GM12878 (cell line): ENCODE results near the gene DIP2C. TPM values are rescaled to one million over a fixed set of nuclear protein-coding genes. Genes with fewer than 3 reads are reported as not detected.

ENCODE experiments used
- E2F8 ChIP-seq: fragments of 450-650 bp; IDR thresholded peaks from 2 replicates; pipeline ENCODE4 v1.6.1; 2018; ENCODE audit warnings: mild to moderate bottlenecking, low read depth, moderate library complexity; ENCODE audit not compliant: partially characterized antibody
- ETV6 ChIP-seq, 2 experiments: fragments of 450-650 bp in 1 of 2; IDR thresholded peaks in 1 of 2; conservative IDR thresholded peaks in 1 of 2; 2 replicates each; pipeline ENCODE4 v1.6.1; 2014; ENCODE audit warnings: antibody characterized with exemption in 1 of 2, borderline replicate concordance in 1 of 2, low read depth in 1 of 2, mild to moderate bottlenecking in 1 of 2, moderate library complexity in 1 of 2
- RELA ChIP-seq: fragments of 450-650 bp; IDR thresholded peaks from 2 replicates; pipeline ENCODE4 v1.8.0; 2014; ENCODE audit warnings: borderline replicate concordance; ENCODE audit not compliant: partially characterized antibody
- ZNF24 ChIP-seq: fragments of 450-650 bp; IDR thresholded peaks from 2 replicates; pipeline ENCODE4 v1.6.1; 2017; ENCODE audit warnings: antibody characterized with exemption, mild to moderate bottlenecking
- polyA plus RNA-seq, 11 experiments: library from polyadenylated mRNA; depleted of rRNA in 4 of 11; unstranded in 6 of 11; stranded (reverse) in 5 of 11; fragments of >200 nt; fragmentation: Nextera tagmentation in 4 of 11; fragmentation: Illumina TruSeq in 1 of 11; extraction: Ambion mirVana in 4 of 11; extraction: Trizol in 1 of 11; gene quantifications; 1 replicate in 1 of 11; 2 replicates in 10 of 11; pipeline versions ENCODE4 v1.2.1 to v1.2.3, GENCODE V29; 2011 to 2016; ENCODE audit warnings: inconsistent platforms in 2 of 11, missing spikeins in 2 of 11, low read depth in 1 of 11
- total RNA-seq, 4 experiments: library from RNA; depleted of rRNA in 3 of 4; stranded (reverse); fragments of >200 nt in 3 of 4; fragmentation: Illumina TruSeq in 1 of 4; extraction: Trizol in 1 of 4; gene quantifications; 2 replicates each; pipeline versions ENCODE4 v1.2.1 to v1.2.3, GENCODE V29; 2013 to 2021
- TF ChIP-seq, protein P1 (sequence below): fragments of 450-650 bp; formaldehyde crosslinking; IDR thresholded peaks from 2 replicates; pipeline ENCODE4 v1.5.0; 2022; ENCODE audit warnings: mild to moderate bottlenecking, missing genetic modification characterization
- TF ChIP-seq, protein P2 (sequence below): fragments of 450-650 bp; IDR thresholded peaks from 2 replicates; pipeline ENCODE4 v1.6.1; 2016; ENCODE audit warnings: mild to moderate bottlenecking

The DIP2C gene
- total and polyA plus RNA-seq, 10 of the 15 experiments (the other 5 are each of a cell fraction or from before 2014, with no cell fraction given), result 0.01 to 0.10 (median 0.06) TPM

DNA sequence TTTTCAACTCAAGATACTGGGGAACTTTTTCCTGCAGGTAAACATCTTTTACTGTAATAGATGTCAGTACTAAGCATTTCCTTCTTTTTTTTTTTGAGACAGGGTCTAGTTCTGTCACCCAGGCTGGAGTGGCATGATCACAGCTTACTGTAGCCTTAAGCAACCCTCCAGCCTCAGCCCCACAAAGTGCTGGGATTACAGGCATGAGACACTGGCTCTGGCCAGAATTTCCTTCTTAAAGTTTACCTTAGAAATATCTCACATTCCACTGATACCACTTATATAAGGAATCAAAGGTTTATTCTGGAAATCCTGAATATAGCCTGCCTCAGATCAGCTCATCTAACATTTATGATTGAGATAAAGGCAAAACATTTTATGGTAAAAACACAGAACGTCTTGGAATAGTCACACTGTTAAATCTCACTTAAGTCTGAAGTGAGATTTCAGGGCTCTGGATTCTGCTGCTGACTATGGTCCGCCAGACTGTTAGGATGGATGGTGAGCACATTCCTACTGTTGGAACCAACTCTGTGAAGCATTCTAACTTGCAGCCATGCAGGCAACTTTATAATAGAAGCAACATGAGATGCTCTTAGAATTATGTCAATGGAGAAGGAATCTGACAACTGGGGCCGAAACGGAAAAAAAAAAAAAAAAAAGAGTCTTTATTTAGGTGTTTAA lies 402.3 kb downstream of the DIP2C start (continued):
- TF ChIP-seq, protein P1, sequence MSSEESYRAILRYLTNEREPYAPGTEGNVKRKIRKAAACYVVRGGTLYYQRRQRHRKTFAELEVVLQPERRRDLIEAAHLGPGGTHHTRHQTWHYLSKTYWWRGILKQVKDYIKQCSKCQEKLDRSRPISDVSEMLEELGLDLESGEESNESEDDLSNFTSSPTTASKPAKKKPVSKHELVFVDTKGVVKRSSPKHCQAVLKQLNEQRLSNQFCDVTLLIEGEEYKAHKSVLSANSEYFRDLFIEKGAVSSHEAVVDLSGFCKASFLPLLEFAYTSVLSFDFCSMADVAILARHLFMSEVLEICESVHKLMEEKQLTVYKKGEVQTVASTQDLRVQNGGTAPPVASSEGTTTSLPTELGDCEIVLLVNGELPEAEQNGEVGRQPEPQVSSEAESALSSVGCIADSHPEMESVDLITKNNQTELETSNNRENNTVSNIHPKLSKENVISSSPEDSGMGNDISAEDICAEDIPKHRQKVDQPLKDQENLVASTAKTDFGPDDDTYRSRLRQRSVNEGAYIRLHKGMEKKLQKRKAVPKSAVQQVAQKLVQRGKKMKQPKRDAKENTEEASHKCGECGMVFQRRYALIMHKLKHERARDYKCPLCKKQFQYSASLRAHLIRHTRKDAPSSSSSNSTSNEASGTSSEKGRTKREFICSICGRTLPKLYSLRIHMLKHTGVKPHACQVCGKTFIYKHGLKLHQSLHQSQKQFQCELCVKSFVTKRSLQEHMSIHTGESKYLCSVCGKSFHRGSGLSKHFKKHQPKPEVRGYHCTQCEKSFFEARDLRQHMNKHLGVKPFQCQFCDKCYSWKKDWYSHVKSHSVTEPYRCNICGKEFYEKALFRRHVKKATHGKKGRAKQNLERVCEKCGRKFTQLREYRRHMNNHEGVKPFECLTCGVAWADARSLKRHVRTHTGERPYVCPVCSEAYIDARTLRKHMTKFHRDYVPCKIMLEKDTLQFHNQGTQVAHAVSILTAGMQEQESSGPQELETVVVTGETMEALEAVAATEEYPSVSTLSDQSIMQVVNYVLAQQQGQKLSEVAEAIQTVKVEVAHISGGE (CRISPR knock-in tag), result no peak
- TF ChIP-seq ZNF24 (no peak), E2F8 (no peak), RELA (no peak), ETV6 (conservative IDR thresholded peaks at IDR 0.05 in 1 of 2, IDR thresholded peaks at IDR 0.05 in 1 of 2; ENCODE audit: borderline replicate concordance in 1 of 2, low read depth in 1 of 2) (no peak)
- TF ChIP-seq, protein P2, sequence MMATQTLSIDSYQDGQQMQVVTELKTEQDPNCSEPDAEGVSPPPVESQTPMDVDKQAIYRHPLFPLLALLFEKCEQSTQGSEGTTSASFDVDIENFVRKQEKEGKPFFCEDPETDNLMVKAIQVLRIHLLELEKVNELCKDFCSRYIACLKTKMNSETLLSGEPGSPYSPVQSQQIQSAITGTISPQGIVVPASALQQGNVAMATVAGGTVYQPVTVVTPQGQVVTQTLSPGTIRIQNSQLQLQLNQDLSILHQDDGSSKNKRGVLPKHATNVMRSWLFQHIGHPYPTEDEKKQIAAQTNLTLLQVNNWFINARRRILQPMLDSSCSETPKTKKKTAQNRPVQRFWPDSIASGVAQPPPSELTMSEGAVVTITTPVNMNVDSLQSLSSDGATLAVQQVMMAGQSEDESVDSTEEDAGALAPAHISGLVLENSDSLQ, result no peak
